Gastroesophageal sphincter (tissue), 4 donors: Measurements from ENCODE around the gene SCO2. TPM values are rescaled to one million over a fixed set of nuclear protein-coding genes. Genes with fewer than 3 reads are reported as not detected.

Experiments
- ATAC-seq: fragments of 150-250 bp; one replicate; pipeline ENCODE4 v1.9.1; 2016; ENCODE audit warnings: mild to moderate bottlenecking, moderate library complexity
- H3K27ac ChIP-seq, 4 donors: fragments of 200-600 bp; sonication (generic) in 3 of 4; 1 replicate in 3 of 4; 2 replicates in 1 of 4; pipeline ENCODE4 v1.5.1; 2016 to 2019
- H3K27me3 ChIP-seq: fragments of 200-600 bp; sonication (generic); one replicate; pipeline ENCODE4 v1.5.1; 2019
- H3K36me3 ChIP-seq, 2 donors: fragments of 200-600 bp; sonication (generic); one replicate each; pipeline ENCODE4 v1.5.1; 2019; ENCODE audit warnings: control low read depth in 1 of 2
- H3K4me1 ChIP-seq, 3 donors: fragments of 200-600 bp; sonication (generic); 1 replicate in 2 of 3; 2 replicates in 1 of 3; pipeline ENCODE4 v1.5.1; 2016 to 2019; ENCODE audit warnings: control low read depth in 2 of 3
- H3K4me3 ChIP-seq, 2 donors: fragments of 200-600 bp; sonication (generic); one replicate each; pipeline ENCODE4 v1.5.1; 2019; ENCODE audit warnings: mild to moderate bottlenecking in 1 of 2, moderate library complexity in 1 of 2
- H3K9me3 ChIP-seq, 3 donors: fragments of 200-600 bp; sonication (generic); one replicate each; pipeline ENCODE4 v1.5.1; 2017 to 2019; ENCODE audit warnings: control low read depth in 2 of 3
- EP300 ChIP-seq: sonication (generic); formaldehyde crosslinking; IDR thresholded peaks from one replicate; pipeline ENCODE4 v1.6.1; 2017; ENCODE audit warnings: antibody characterized with exemption, mild to moderate bottlenecking
- POLR2A ChIP-seq, 2 donors: fragments of 450-650 bp; IDR thresholded peaks; one replicate each; pipeline ENCODE4 v1.6.1; 2017; ENCODE audit warnings: antibody characterized with exemption in 2 of 2, mild to moderate bottlenecking in 2 of 2, moderate library complexity in 1 of 2
- POLR2AphosphoS5 ChIP-seq: sonication (generic); formaldehyde crosslinking; IDR thresholded peaks from one replicate; pipeline ENCODE4 v1.6.1; 2017; ENCODE audit warnings: antibody characterized with exemption
- WGBS, 2 donors: methylation state at CpG; one replicate each; pipeline ENCODE4 v1.1.5; 2018; ENCODE audit warnings: low coverage in 1 of 2; 5-methylcytosine and 5-hydroxymethylcytosine counted together
- total RNA-seq, 4 donors: library from RNA; depleted of rRNA; stranded (reverse); fragments of >200 nt; gene quantifications; one replicate each; pipeline ENCODE4 v1.1.0, GENCODE V29; 2016
- TF ChIP-seq, protein P1 (sequence below), 4 experiments: fragments of 200-600 bp in 2 of 4; fragments of 450-650 bp in 2 of 4; sonication (generic) in 1 of 4; IDR thresholded peaks; one replicate each; pipeline ENCODE4 v1.5.1; 2017 to 2019; ENCODE audit warnings: antibody characterized with exemption in 4 of 4, mild to moderate bottlenecking in 2 of 4, moderate library complexity in 2 of 4

The SCO2 gene
- total RNA-seq, 4 donors from 2014 or later, result 1.2 to 1.8 TPM; not detected in 2

DNA sequence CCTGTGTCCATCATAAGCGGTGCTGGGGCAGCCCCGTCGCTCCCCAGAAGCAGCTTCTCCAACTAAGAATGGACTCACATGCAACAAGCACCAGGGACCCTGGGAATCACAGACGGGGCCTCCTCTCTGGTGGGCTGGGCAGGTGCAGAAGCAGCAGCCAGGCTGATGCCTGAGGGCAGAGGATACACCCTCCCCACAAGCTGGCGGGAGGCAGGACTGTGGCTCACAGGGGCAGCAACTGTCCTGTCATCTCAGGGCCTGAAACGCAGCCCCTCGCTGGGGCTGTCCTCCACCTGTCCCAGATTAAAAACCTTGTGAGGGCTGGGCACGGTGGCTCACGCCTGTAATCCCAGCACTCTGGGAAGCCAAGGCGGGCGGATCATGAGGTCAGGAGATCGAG lies 47.5 kb downstream of the SCO2 start:
- H3K4me1 ChIP-seq, result peaks cover 0 to 40% (median 15%) of the 10 kb centered on the region in 3 donors
- H3K9me3 ChIP-seq, result no peaks in the 10 kb centered on the region
- H3K4me3 ChIP-seq, result no peak overlapping the region
- no peak for ATAC-seq
- H3K27ac ChIP-seq, result no peak overlapping the region
- peaks cover 43% of the 10 kb centered on the region for H3K27me3 ChIP-seq
- WGBS, 2 donors, result no CpG with 5 or more reads among the region's 12 CpGs
- TF ChIP-seq, protein P1, sequence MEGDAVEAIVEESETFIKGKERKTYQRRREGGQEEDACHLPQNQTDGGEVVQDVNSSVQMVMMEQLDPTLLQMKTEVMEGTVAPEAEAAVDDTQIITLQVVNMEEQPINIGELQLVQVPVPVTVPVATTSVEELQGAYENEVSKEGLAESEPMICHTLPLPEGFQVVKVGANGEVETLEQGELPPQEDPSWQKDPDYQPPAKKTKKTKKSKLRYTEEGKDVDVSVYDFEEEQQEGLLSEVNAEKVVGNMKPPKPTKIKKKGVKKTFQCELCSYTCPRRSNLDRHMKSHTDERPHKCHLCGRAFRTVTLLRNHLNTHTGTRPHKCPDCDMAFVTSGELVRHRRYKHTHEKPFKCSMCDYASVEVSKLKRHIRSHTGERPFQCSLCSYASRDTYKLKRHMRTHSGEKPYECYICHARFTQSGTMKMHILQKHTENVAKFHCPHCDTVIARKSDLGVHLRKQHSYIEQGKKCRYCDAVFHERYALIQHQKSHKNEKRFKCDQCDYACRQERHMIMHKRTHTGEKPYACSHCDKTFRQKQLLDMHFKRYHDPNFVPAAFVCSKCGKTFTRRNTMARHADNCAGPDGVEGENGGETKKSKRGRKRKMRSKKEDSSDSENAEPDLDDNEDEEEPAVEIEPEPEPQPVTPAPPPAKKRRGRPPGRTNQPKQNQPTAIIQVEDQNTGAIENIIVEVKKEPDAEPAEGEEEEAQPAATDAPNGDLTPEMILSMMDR (IDR thresholded peaks at IDR 0.05), result no peak
- no peak for TF ChIP-seq POLR2AphosphoS5
- no peak for TF ChIP-seq POLR2A (IDR thresholded peaks at IDR 0.05)
- TF ChIP-seq EP300, result no peak
- no peaks in the 10 kb centered on the region for H3K36me3 ChIP-seq

GRCh38 chr22:50476868-50477267 lies 48.5 kb downstream of the SCO2 start:
- H3K4me1 ChIP-seq, result peaks cover 0 to 43% (median 24%) of the 10 kb centered on the region in 3 donors
- no peaks in the 10 kb centered on the region for H3K9me3 ChIP-seq
- peaks cover 33% of the 10 kb centered on the region for H3K27me3 ChIP-seq
- peaks cover 0 to 2% of the 10 kb centered on the region in 2 donors for H3K36me3 ChIP-seq
- ATAC-seq, result no peak
- H3K4me3 ChIP-seq, result no peak overlapping the region
- H3K27ac ChIP-seq, result no peak overlapping the region
- TF ChIP-seq, protein P1 (IDR thresholded peaks at IDR 0.05), result no peak
- TF ChIP-seq POLR2AphosphoS5 (no peak), EP300 (no peak), POLR2A (IDR thresholded peaks at IDR 0.05) (no peak)
- 50 to 72% methylated on average over 1 to 6 of the region's 7 CpGs for WGBS, 2 donors

DNA sequence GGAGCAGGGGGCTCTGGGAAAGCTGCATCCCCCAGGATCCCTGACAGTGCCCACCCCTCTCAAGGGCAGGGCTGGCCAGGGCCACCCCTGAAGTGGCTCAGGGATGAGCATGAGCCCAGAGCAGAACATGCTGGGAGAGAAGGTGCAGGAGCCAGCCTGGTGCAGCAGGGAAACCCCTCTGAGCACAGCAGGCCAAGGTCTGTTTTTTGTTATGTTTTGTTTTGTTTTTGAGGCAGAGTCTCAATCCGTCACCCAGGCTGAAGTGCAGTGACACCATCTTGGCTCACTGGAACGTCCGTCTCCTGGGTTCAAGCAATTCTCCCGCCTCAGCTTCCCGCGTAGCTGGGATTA lies 49.8 kb downstream of the SCO2 start:
- no peaks in the 10 kb centered on the region for H3K9me3 ChIP-seq
- peaks cover 0 to 44% (median 36%) of the 10 kb centered on the region in 3 donors for H3K4me1 ChIP-seq
- WGBS, 2 donors, result 76% methylated on average over 6 of the region's 6 CpGs; no CpG with 5 or more reads in 1 of the 2 donors
- ATAC-seq, result no peak
- peak overlapping the region in 3 of 4 donors; percentile 89 to 94 (median 93) for H3K27ac ChIP-seq
- H3K27me3 ChIP-seq, result peaks cover 20% of the 10 kb centered on the region
- H3K4me3 ChIP-seq, result peak overlapping the region in 1 of 2 donors; percentile 96
- no peak for TF ChIP-seq EP300
- TF ChIP-seq POLR2A (IDR thresholded peaks at IDR 0.05), result no peak
- TF ChIP-seq, protein P1 (IDR thresholded peaks at IDR 0.05), result no peak
- no peak for TF ChIP-seq POLR2AphosphoS5
- H3K36me3 ChIP-seq, result peaks cover 0 to 8% of the 10 kb centered on the region in 2 donors

DNA sequence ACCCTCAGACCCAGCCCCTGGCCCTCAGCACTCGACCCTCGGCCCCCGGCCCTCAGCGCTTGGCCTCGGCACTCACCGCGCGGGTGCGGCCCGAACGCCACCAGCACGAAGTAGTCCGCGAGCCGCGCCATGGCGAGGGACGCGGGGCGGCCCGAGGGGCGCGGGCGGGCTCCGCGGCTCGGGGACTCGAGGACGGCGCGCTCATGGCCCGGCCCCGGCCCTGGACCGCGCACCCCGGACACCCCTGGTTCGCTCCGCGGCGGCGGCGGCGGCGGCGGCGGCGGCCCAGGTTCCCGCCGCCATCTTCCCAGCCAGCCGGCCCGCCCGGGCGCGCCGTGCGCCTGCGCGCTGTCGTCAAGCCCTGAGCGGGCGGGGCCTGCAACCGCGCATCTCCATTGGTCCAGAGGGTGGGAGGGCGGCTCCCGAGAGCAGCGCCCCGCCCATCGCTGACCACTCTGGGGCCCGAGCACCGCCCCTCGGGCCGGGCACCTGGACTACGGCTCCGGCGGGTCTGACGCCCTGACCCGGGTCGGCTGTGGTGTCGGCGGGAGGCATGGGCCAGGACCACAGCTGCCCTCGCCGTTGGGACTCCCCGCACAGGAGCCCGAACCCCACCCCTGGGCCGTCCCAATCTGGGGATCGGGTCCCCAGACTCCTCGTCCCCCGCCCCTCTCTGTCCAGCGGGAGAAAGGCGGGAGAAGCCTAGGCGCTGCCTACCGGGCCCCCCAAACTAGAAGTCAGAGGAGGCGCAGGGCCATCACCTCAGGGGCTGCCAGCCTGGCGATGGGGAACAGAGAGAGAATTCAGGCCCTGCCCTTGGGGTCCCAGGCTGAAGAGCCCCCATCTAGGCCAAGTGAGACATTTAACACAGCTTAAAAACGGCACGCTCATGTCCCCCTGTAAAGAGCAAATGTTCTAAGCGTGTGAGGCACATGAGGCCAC lies 50.4 kb downstream of the SCO2 start, which contains the start of gene SBF1:
SBF1 (minus strand) TSS at position 326 of the 942 bp plus-strand sequence; CDS start at position 131, 195 bp downstream.
- H3K27me3 ChIP-seq, result peaks cover 14% of the 10 kb centered on the region
- ATAC-seq, result peak; percentile 98
- peak within 1 kb of the TSS; percentile 44 to 94 (median 91) for H3K27ac ChIP-seq
- H3K4me1 ChIP-seq, result peaks cover 0 to 50% (median 43%) of the 10 kb centered on the region in 3 donors
- TF ChIP-seq POLR2A (IDR thresholded peaks at IDR 0.05) (peak; percentile 65 to 91), POLR2AphosphoS5 (no peak), EP300 (no peak)
- TF ChIP-seq, protein P1 (IDR thresholded peaks at IDR 0.05), result no peak
- WGBS, 2 donors, result 30% methylated on average over 2 of the region's 97 CpGs; no CpG with 5 or more reads in 1 of the 2 donors
- no peaks in the 10 kb centered on the region for H3K9me3 ChIP-seq
- H3K4me3 ChIP-seq, result peak within 1 kb of the TSS; percentile 72 to 96
- H3K36me3 ChIP-seq, result peaks cover 0 to 8% of the 10 kb centered on the region in 2 donors
